SIG-M5 treated with dmso at 0.1 percent for 504 hours (cell line): ENCODE data around the gene CLIC5.

Source experiments
- DNase-seq: peaks from one replicate; lab custom pipeline; 2025; ENCODE audit not compliant: unreplicated experiment; lab: John Stamatoyannopoulos, UW

CLIC5 gene

DNA sequence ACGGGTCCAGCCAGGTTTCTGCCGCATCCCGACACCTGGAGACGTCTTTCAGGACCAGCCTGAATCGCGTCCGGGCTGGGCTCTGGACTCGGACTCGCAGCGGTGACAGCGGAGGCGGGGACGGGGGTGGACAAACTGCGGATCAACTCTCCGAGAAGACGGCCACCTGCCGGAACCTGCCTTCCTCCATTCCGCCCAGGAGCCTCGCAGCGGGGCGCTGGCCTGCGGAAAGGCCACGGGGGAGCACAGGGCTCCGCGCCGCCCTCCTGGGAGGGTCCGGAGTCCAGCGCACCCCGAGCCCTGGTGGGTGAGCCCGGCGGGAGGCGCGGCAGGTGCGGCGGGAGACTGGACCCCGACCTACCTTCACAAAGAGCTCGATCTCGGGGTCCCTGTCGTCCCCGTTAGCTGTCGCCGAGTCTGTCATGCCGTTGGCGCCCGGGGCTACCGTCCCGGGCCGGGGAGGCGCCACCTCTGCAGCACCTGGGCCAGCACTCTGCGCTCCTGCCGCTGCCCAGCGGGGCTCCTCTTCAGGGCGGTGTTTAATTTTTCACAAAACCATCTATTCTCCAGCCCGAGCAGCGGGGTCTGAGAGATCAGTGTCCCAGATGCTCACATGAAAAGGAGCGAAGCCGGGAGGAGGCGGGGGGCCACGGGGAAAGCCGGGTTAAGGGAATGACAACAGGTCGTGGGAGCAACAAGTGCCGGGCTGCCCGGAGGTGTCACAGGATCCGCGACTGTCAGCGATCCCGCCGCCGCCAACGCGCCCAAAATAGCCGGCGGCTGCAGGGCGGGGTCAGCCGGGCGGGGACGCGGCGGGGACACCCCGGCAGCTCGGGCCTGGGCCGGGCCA lies at the start of gene CLIC5:
Gene CLIC5 (minus strand): TSS at position 742 of the 850 bp plus-strand sequence. CDS start 318 bp downstream, at position 424.
- DNase-seq: no peak

DNA sequence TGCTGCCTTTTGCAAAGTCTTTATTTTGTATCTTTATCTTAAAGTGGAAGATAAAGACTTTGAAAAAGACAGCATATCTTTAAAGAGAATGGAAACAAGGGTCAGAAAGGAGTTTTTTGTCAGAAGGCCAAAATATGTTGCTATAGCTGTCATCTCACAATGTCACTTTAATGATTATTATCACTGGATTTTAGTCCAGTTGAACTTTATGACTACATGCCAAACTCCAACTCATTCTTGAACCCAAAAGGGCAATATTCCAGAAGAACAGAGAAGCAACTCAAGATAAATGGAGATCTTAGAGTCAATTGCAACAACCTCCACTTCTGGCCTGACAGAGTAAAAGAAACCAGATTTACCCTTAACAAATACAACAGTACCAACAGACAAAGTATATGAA lies 47.3 kb upstream of the CLIC5 start:
- DNase-seq: no peak

DNA sequence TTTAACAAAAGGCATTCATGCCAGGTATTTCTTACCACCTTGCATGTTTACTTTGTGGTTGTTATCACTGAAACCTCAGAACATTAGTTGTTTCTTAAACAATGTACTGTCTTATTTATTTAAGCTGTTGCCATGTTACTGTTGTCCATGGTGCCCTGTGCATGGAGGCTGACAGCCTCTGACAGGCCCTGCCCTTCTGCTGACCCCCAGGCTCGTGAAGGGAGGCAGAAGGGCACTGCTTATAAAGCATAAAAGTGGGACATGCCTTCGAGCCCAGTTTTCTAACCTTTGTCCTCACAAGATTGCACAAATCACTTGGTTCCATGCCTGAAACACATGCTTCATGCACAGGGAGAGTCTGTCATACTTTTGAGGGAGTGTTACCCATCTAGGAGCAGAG lies 46.7 kb upstream of the CLIC5 start:
- DNase-seq: no peak

DNA sequence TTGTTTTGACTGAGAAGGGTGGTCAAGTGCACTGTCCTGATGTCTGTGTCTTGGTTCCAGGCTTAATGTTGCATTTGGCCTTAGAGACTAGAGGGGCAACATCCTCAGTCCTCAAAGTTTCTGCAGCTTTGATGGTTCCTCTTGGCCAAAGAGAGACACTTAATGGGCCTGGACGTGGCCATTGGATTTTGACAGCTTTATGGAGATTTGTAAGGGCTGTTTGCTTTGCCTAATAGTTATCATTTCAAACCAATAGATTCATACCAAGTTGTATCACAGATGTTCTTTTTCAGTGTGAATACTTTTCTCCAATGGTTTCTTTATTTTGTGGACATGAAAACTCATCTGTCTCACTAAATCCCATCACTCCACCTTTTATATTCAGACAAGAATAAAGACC lies 45.8 kb upstream of the CLIC5 start:
- no peak for DNase-seq

DNA sequence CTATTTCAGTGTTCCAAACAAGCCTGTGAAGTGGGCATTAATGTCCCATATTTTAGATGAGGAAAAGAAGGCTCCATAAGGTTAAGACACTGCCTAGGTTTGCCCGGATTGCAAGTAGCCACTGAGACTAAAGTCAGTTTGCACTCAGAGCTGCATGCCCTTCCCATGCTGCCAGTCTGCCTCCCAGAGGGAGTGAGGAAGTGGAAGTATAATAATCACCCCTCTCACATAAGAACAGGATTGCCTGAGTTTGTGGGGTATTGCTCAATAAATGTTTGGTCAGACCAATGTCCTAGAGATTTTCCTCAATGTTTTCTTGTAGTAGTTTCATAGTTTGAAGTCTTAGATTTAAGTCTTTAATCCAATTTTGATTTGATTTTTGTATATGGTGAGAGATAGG lies 43.9 kb upstream of the CLIC5 start:
- no peak for DNase-seq

DNA sequence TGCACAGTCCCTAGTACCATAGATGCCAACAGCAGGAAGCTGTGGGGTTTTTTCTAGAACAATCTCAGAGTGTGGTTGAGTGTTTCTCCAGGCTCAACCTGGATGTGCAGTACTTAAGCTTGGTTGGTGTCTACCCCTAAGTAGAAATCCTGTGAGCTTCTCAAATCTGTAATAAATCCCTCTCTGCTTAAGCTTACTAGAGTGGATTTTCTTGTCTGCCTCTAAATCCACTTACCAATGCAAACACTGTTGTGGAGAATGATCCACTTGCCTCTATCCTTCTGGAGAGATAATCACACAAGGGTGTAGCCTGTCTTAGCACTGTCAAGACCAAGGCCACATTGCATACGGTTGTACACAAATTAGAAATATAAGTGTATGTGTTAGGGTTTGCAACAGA lies 43.3 kb upstream of the CLIC5 start:
- no peak for DNase-seq

DNA sequence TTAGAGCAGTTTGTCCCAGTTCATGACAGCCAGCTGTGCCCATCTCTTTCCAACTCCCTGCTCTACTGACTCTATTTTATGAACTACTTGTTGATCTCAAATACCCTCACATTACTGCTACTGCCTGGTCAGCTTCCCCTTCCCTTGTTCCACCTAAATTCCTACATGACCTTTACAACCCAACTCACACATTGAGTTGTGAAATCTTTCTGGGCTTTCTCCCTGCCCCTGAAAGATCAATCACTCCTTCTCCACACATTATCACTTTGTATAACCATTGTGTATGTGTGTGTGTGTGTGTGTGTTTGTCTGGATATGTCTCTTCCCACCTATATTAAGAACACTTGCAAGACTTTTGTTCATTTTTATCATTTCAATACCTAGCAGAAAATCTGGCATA lies 42.1 kb upstream of the CLIC5 start:
- no peak for DNase-seq

DNA sequence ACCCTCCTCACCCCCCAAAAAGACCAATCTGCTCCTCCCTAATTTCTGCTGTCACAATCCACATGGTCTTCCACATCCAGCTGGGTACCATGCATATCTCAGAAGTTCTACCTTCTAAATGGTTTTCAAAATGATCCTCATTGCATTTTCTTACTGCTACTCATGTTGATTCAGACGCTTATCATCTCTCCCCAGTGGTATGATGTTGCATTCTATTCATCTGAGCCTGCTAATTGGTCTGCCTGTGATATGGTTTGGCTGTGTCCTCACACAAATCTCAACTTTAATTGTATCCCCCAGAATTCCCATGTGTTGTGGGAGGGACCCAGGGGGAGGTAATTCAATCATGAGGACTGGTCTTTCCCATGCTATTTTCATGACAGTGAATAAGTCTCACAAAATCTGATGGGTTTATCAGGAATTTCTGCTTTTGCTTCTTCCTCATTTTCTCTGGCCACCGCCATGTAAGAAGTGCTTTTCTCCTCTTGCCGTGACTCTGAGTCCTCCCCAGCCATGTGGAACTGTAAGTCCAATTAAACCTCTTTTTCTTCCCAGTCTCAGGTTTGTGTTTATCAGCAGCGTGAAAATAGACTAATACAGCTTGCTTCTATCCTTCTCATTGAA lies 41.4 kb upstream of the CLIC5 start:
- no peak for DNase-seq

DNA sequence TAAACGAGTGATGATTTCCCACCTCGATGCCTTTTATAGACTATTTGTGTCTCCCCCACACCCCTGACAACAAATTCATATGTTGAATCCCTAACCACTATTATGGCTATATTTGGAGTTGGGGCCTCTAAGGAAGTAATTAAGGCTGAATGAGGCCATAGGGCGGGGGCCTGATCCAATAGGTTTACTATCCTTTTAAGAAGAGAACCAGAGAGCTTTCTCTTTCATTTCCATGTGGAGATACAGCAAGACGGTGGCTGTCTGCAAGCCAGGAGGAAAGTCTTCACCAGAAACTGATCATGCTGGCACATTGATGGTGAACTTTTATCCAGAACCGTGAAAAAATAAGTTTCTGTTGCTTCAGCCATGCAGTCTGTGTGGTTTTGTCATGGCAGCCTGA lies 38.9 kb upstream of the CLIC5 start:
- DNase-seq: no peak

DNA sequence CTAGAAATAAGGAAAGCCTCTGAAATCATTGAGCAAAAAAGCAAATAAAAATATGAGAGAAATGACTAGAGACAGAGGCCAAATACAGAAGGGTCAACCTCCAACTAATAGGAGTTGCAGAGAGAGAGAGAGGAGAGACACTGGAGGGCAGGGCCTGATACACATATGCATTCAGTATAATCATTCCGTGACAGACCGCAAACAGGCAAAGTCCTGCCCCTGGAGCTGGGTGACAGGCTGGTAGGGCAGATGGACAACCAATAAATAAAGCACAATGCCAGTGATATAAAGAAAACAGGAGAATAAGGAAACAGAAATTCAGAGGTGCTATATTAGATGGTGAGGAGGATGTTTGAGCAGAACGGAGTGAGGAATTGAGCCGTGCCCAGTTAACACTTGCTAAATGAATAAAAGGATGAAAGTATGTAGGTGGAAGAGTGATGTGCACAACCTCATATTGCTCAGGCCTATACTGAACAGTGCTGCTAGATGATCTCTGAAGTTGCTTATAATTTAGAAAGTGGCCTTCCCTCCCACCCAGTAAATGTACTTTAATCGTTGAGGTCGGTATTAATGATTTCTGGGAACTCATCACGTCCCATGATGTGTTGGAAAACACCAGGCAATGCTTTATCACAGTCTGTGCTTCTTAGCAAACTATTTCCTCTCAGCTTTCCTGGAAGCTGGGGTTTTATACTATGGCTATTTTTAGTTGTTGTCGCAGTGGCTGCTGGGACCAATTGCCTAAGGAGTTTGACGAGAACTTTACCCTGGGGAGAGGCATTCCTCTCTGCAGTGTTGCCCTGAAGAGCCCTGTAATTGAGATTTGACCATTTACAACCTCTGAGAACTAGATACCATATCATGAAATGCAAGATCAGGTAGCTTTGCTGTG lies 37.6 kb upstream of the CLIC5 start:
- no peak for DNase-seq

DNA sequence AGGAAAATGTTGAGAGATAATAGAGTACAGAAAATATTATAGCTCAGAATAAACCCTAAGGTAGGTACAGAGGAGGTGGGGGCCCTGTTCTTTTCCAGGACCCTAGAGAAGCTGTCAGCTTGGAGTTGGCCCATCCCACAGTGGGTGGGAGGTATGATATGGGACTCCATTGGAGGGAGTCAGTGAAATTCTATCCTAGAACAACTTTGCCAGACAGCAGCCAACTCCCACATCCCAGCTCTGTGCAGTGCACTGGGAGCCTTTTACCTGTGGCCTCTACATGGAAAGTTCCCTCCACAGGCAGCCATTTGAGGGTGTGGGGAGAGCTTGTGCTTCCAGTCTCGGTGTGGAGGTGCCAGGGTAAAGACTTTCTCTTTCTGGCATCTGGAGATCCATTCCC lies 36.8 kb upstream of the CLIC5 start:
- no peak for DNase-seq

DNA sequence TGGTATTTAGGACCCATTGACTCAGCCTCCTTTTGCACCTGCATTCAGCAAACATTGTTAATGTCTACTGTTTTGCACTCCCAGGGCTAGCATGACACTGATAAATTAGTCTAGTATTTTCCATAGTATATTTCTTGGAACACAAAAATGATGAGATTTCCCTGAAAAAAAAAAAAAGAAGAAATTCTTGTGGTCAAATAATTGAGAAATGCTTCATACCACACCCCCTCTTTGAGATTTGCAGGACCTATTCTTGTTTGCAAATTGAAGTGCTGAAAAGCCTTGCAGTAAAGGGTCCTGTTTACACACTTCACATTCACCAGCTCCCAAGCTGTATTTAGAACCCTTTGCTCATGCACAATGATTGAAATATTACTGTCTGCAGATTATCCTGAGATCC lies 36.3 kb upstream of the CLIC5 start:
- DNase-seq: no peak

DNA sequence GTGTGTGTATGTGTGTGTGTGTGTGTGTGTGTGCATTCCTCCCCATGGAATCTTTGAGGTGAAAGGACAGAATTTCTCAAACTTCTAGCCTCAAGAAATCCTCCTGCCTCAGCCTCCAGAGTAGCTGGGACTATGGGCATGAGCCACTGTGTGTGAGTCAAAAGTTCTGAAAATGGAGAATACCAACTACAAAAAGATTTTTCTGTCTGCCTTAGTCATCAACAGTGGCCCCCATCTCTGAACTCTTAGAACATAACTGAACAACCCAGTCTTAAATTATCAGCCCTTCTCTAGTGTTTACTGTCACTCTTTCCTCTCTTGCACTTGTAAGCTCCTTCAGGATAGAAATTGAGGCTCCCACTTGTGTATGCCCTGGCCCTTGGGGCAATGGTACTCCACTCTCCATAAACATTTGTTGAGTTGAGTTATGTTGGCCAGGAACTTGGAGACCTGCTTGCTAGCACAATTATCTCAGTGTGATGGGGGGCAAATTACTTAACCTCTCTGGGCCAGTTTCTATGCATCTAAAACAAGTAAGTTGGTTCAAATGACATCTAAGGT lies 35.3 kb upstream of the CLIC5 start:
- DNase-seq: no peak

DNA sequence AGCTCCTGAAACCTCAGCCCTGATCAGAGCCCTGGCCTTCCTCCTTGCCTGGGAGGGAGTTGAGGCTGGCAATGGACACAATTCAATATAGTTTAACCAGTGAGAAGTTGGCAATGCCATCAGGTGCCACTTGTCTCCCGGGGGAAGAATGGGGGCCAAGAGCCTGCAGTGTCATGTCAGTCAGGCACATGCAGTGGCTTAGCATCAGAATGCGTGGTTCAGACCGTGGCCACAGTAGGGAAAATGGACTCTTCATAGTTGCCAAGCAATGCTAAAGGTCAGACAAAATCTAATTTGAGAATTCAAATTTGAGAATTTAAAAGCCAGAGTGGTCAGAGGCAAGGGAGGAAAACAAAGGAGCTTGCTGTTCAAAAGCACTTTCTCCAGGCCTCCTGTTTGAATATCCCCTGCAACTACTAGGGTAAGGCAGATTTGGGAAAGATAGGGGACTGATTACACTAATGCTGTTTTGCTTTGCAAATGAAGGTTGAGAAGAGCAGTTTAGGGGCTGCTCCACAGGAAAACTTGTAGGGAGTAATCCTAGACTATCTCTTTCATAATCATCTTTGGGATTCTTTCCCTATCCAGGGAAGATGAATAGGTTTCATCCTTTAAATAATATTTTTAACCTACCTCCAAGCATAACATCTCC lies 33.1 kb upstream of the CLIC5 start:
- DNase-seq: no peak

DNA sequence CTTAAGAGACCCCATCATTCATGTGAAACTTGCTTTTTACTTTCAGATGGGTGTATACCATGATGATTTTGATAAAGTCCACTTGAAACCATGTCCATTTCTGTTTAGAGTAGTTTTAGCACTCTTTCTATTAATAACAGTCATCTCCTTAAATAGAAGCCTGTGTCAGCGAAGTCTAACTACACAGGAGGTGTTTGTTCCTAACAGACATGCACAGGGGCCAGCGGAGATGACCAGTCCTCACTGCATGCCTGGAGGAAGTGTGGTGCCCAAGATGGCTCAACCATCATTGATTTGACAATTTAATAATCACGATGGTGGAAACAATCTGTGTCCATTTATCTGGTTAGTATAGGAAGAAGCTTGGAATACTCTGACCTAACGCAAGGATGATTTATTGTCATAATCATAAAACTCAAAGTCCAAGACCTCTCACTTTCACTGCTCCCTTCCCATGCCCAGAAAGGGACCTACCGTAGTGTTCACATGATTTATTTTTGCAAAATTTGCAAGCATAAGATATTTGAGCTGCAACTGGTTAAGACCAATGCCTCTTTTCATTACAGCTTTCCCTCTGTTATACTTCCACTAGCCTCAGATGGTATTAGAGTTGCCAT lies 31.0 kb upstream of the CLIC5 start:
- no peak for DNase-seq

DNA sequence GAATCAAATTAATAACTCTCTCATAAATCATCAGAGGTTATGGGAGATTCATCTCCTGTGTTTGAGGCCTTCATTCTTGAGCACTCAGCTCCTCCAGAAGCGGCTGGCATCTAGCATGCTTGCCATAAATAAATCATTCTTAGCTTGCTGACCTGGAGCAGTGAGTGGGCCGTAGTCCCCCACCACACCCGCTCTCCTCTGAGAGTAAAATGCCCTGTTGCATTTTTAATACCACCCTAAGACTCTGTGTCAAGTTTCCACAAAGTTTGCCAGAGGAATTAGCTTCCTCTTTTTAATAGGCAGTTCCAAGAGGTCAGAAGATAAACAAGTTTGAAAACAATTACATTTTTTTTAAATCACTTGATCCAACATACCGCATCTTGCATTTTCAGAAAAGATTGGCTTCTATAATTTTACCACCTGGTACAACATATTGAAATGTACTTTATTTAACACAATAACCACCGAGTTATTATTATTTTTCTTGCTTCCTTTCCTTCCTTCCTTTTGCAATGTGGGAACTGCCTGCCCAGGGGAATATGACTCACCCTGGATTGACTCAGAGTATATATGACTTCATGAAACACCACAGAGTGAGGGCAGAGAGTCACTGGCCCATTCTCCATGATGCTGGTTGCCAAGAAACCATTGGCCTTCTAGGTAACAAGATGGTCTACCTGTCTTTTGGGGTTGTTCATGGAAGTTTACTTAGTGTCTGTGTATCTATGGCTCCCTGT lies 29.4 kb upstream of the CLIC5 start:
- DNase-seq: peak; percentile 29

DNA sequence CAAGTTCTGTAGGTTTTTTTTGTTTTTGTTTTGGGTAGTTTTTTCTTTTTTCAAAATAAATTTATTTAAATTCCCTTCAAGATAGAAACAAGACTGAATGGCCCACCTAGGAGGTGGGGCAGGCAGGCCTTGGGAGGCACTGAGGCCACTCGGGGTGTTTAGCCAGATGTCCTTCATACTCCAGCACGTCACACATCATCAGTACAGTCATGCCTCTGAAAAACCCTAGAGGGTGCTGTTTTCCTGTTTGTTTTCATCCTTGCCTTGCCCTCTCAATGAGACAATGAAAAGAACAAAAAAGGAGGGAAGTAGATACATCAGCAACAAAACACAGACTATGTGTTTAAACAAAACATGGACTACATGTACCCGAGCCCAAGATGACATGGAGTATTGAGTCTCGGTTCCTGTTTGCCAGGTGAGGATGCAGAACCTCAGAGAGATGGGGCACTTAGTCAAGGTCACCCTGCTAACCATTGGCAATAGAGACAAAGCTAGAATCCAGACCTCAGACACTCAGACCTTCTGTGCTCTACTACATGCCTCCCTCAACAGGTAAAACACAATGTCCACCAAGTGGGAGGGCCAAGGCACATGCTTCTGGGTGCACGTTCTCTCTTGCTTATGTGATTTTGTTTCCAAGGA lies 26.8 kb upstream of the CLIC5 start:
- peak; percentile 51 for DNase-seq

DNA sequence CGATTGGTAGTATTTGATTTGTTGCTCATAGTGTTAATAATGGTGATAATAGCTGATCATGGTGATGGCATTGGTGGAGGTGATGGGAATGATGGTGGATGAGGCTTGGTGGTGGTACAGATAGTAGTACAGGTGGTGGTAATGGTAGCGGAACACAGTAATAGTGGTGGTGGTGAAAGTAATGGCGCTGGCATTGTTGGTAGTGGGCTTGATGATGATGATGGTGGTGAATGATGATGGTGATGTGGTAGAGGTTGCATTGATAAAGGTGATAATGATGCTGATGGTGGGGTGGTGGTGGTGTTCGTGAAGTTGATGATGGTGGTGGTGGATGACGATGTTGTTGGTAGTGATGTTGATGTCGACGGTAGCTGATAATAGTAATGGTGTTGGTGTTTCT lies 24.6 kb upstream of the CLIC5 start:
- DNase-seq: no peak

DNA sequence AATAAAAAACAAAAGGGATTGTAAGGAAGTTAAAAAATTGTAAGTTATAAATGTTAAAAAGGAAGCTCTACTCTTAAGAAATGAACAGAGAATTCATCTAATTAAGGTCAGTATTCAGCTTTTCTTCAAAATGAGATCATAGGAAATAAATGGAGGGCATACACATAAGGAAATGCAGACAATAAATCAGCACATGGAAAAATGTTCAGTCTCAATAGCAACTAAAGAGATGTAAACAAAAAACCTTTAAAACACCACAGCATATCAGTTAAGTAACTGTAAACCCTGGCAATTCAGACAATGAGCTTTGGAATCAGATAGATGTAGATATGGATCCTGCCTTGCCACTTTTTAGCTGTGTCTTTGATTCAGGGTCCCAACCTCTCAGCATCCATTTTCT lies 24.0 kb upstream of the CLIC5 start:
- DNase-seq: no peak
